ENCODE measurements around the gene CC2D1A. TPM values are rescaled to one million over a fixed set of nuclear protein-coding genes. Genes with fewer than 3 reads are reported as not detected.

The CC2D1A gene
- polyA plus RNA-seq, 1 experiment, result 13.1 TPM

GRCh38 chr19:13961826-13962698, 56.1 kb downstream of the CC2D1A start:
- Histone ChIP-seq H3K36me3 (ENCODE audit: control insufficient read depth, insufficient read depth, low read length) (peaks cover 23% of the 10 kb centered on the region), H3K27me3 (ENCODE audit: control insufficient read depth, insufficient read depth, low read length) (no peaks in the 10 kb centered on the region), H3K4me3 (ENCODE audit: low read depth, low read length) (no peak overlapping the region)
- DNase-seq (ENCODE audit: low read depth), result no peak
- ChIA-PET POLR2A (no interaction called here), CTCF (interaction anchor here (0.9 to 2.7 kb wide), 6 partner anchors 8 to 386 kb away, joined by 3 to 8 read pairs (median 3); no protein-coding TSS in a partner anchor)
- no peak for TF ChIP-seq CTCF (IDR thresholded peaks at IDR 0.05; ENCODE audit: insufficient read depth, low read depth, low read length)

DNA sequence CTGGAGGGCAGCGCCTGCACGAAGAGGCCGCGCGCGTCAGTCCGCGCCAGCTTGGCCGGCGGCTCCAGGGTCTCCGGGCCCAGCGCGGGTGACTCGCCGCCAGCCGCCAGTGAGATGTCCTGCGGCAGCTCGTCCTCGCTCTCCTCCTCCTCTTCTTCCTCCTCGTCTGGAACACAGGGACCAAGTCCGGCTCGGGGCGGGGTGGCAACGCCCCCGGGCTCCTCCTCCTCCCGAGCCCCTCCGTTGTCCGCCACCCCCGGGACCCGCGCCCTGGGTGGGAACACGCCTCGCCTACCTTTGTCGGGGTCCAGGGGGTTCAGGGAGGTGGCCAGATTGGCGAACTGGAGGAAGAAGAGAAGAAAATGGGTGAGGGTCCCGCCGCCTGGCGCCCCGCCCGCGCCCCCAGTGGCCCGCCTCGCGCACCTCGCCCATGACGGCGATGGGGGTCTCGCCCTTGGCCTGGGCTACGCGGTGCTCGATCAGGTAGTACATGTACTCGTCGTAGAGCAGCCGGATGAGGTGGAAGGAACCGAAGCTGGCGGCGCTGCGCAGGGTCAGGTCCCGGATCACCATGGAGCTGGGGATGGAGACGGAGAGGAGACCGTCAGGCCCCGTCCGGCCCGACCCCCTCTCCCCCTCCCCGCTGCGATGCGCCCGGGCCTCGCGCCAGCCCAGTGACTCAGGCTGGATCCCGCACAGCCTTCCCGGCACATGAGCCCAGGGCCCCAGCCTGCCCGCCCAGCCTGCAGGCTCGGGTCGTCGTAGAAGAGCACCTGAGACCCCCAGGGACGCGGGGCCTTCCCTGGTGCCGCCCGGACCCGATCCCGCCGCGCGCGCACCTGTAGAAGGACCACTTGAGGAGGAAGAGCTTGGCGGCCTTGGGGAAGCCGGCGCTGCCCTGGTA, 57.0 kb downstream of the CC2D1A start:
- no peak for TF ChIP-seq CTCF (IDR thresholded peaks at IDR 0.05; ENCODE audit: insufficient read depth, low read depth, low read length)
- no peak overlapping the region for H3K4me3 ChIP-seq (ENCODE audit: low read depth, low read length)
- no peaks in the 10 kb centered on the region for H3K27me3 ChIP-seq (ENCODE audit: control insufficient read depth, insufficient read depth, low read length)
- no peak for DNase-seq (ENCODE audit: low read depth)
- CTCF ChIA-PET, result interaction anchor here (0.9 to 1.3 kb wide), 3 partner anchors 9 to 385 kb away, joined by 3 read pairs; no protein-coding TSS in a partner anchor
- peaks cover 21% of the 10 kb centered on the region for H3K36me3 ChIP-seq (ENCODE audit: control insufficient read depth, insufficient read depth, low read length)
- POLR2A ChIA-PET, result no interaction called here

DNA sequence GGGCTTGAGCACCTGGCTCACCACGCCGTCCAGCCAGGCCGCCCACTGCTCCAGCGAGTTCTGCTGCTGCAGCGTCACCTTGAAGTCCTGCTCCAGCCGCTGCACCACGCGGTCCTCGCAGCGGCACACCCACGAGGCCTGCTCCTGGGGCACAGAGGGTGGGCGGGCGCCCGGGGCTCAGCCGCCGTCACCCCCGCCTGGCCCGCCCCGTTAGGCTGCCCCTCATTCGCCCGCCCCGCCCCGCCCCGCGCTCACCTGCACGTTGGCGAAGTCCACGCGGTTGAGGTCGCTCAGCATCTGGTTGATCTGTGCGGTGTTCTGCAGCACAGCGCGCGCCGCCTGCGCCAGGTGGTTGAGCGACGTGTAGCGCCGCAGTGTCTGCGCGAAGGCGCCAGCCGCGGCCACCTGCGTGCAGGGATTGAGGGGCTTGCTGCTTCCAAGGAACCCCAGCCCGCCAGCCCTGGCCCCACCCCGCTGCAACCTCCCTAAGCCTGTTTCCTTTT, 57.7 kb downstream of the CC2D1A start:
- POLR2A ChIA-PET, result no interaction called here
- no peak for TF ChIP-seq CTCF (IDR thresholded peaks at IDR 0.05; ENCODE audit: insufficient read depth, low read depth, low read length)
- CTCF ChIA-PET, result interaction anchor here (1.3 kb wide), 1 partner anchor 110 kb away, joined by 3 read pairs; no protein-coding TSS in a partner anchor
- H3K4me3 ChIP-seq (ENCODE audit: low read depth, low read length), result no peak overlapping the region
- peaks cover 22% of the 10 kb centered on the region for H3K36me3 ChIP-seq (ENCODE audit: control insufficient read depth, insufficient read depth, low read length)
- no peaks in the 10 kb centered on the region for H3K27me3 ChIP-seq (ENCODE audit: control insufficient read depth, insufficient read depth, low read length)
- no peak for DNase-seq (ENCODE audit: low read depth)

GRCh38 chr19:13964776-13965175, 58.8 kb downstream of the CC2D1A start:
- POLR2A ChIA-PET, result no interaction called here
- CTCF ChIA-PET, result no interaction called here
- Histone ChIP-seq H3K27me3 (ENCODE audit: control insufficient read depth, insufficient read depth, low read length) (no peaks in the 10 kb centered on the region), H3K4me3 (ENCODE audit: low read depth, low read length) (no peak overlapping the region), H3K36me3 (ENCODE audit: control insufficient read depth, insufficient read depth, low read length) (peaks cover 24% of the 10 kb centered on the region)
- no peak for DNase-seq (ENCODE audit: low read depth)
- TF ChIP-seq CTCF (IDR thresholded peaks at IDR 0.05; ENCODE audit: insufficient read depth, low read depth, low read length), result no peak

All from BJ (cell line).